Measurements from ENCODE around the gene RFT1.

RFT1 gene

GRCh38 chr3:53079147-53079546 is 51.1 kb downstream of the RFT1 start:
- no peak for TF ChIP-seq CTCF (IDR thresholded peaks at IDR 0.05)

DNA sequence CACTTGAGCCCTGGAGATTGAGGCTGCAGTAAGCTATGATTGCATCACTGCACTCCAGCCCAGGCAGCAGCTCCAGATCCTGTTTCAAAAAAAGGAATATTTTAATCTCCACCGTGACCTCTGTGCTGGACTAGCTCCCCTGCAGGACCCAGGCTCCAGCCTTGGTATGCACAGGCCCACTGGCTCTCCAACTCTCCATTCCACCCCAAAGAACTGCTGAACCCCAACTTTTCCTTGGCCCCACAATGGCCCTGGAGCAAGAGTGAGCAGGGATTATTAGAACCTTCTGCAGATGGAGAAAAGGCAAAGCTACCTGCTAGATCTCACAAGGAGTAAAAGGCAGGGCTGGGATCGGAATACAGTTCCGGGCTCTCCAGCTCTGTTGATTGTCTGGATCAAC is 51.6 kb downstream of the RFT1 start:
- no peak for TF ChIP-seq CTCF (IDR thresholded peaks at IDR 0.05)

GRCh38 chr3:53077476-53078220 is 52.6 kb downstream of the RFT1 start:
- no peak for TF ChIP-seq CTCF (IDR thresholded peaks at IDR 0.05)

- no peak for TF ChIP-seq CTCF (IDR thresholded peaks at IDR 0.05)
These were observed 54.5 kb downstream of the RFT1 start for GRCh38 chr3:53075743-53076140.

GRCh38 chr3:53074761-53075742 is 55.2 kb downstream of the RFT1 start:
- TF ChIP-seq CTCF (IDR thresholded peaks at IDR 0.05), result no peak

DNA sequence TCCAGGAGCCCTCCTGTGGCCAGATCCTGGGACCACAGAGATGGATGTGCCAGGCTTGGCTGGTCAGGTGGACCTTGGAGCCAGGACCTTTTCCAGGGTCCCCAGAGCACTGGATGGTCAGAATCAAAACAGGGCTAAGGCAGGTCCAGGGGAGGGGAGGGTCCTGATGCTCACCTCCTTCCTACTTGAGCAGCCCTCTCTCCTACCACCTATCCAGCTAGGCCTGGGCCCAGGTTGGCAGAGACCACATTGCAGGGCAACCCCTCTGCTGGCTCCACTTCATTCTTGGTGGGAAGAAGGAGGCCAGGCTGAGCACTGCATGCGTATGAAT is 55.9 kb downstream of the RFT1 start:
- TF ChIP-seq CTCF (IDR thresholded peaks at IDR 0.05), result no peak

GRCh38 chr3:53073553-53074365 is 56.5 kb downstream of the RFT1 start:
- TF ChIP-seq CTCF (IDR thresholded peaks at IDR 0.05), result no peak

Measured in LNCAP (cell line).